8988T (cell line): ENCODE measurements around the gene CXCL11.
"Not testable (repeated sequence)": the region's sequence is repeated elsewhere in the genome, so short reads cannot be mapped to it uniquely, and the experiment has no call there.

Experiments used
- DNase-seq: peaks from one replicate; pipeline ENCODE4 v3.0.0; 2011

The CXCL11 gene

DNA sequence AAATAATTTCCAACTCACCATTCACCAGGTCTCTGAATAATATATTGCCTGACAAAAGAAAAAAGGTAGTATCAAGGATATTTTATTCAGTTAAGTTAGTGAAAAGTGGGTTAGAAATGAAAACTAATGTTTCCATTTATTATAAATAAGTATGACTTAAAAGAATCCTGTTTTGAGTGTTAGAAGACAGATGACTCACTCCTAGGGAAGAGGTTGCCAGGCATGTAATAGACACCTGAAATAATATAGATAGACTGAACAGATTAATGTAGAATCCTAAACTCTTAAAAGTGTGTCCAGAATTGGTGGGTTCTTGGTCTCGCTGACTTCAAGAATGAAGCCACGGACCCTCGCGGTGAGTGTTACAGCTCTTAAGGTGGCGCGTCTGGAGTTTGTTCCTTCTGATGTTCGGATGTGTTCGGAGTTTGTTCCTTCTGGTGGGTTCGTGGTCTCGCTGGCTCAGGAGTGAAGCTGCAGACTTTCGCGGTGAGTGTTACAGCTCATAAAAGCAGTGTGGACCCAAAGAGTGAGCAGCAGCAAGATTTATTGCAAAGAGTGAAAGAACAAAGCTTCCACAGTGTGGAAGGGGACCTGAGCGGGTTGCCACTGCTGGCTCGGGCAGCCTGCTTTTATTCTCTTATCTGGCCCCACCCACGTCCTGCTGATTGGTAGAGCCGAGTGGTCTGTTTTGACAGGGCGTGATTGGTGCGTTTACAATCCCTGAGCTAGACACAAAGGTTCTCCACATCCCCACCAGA is 6.5 kb upstream of the CXCL11 start:
- not testable (repeated sequence) for DNase-seq

- DNase-seq = no peak
Measured at GRCh38 chr4:76036855-76037254, 985 bp upstream of the CXCL11 start.

DNA sequence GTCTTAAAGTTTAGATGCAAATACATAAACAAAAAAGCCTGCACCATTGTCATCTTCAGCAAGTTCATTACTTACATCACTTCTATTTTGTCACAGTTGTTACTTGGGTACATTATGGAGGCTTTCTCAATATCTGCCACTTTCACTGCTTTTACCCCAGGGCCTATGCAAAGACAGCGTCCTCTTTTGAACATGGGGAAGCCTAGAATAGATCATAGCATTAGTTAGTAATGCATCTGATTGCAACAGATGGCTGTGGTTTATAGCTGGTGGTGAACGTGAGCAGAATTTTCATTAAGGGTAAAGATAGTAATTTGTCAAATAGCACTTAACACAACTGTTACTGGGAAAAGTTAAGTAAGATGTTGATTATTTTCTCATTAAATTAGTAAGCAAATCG is 729 bp downstream of the CXCL11 start:
- DNase-seq = no peak

- no peak for DNase-seq
Measured at GRCh38 chr4:76029300-76029699, 6.6 kb downstream of the CXCL11 start.

DNA sequence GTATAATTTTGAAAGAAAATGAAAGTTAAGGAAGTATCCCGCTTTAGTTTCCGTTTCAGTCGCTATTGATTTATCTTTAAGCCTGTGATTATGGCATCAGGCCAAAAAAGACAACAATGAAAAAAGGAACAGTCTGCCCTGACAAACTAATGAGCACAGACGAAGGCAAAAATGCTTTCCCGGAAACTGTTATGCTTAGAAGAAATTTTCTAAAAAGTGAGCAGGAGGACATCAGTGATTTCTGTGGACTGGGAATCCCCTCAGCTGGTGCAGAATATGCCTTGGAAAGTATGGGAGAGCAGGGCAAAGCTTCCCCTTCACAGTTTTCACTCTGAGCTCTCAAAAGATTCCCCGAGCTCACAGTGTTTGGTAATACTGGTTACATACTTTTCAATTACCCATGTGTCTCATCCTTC is 7.5 kb downstream of the CXCL11 start:
- no peak for DNase-seq

GRCh38 chr4:76024065-76024464 is 11.8 kb downstream of the CXCL11 start:
- no peak for DNase-seq

DNA sequence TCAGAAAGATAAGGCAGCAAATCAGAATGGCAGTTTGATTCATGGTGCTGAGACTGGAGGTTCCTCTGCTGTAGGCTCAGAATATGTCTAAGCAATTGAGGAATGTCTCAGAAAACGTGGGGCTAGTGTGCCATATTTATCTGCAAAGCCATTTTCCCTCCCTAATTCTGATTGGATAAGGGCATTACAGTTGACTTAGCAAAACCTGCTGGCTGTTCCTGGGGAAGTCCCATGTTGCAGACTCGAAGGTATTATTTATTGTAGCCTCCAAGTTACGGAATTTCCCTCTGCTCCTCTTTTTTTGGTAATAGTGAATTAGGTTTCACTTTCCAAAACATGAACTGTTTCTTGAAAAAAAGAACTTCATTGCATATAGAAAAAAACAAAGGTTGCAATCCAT is 12.5 kb downstream of the CXCL11 start, which contains the start of gene CXCL10:
TSS of gene CXCL10 (minus strand) at position 109 of the 400 bp plus-strand sequence. CDS start at position 43, 66 bp downstream.
- no peak for DNase-seq

GRCh38 chr4:76022677-76023076 is 13.2 kb downstream of the CXCL11 start:
- no peak for DNase-seq

- DNase-seq = no peak
Measured at GRCh38 chr4:76022031-76022430, 13.8 kb downstream of the CXCL11 start.

DNA sequence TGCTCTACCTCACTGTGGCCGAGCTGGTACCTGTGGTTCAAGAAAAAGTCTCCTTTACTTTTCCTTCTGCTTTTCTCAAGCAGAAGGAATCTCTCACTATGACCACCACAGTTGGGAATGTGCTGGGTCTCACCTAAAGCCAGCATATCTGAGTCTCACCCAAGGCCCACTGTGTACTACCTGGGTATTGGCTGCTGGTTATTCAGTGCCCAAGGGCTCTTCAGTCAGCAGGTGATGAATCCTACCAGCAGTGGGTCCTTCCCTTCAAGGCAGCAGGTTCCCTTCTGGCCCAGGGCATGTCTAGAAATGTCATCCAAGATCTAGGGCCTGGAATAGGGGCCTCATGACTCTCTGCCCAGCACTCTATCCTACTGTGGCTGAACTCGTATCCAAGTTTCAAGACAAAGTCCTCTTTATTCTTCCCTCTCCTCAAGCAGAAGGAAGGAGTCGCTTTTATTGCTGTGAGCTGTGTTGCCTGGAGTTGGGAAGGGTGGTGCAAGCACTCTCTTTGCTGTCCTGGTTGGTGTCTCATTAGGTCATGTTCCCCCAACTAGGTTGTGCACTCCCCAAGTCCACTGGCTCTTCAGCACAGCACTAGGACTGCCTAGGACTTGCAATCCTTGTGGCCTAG is 18.7 kb downstream of the CXCL11 start:
- no peak for DNase-seq

DNA sequence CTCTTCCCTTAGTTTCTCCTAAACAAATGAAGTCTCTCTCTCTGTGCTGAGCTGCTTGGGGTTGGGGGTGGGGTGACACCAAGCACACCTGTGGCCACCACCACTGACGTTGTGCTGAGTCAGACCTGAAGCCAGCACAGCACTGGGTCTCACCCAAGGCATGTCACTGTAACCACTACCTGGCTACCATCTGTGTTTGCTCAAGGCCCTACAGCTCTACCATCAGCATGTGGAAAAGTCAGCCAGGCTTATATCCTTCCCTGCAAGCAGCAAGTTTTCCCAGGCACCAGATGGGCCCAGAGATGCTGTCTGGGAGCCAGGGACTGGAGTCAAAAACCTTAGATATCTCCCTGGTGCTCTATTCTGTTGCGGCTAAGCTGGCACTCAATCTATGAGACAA is 19.5 kb downstream of the CXCL11 start:
- no peak for DNase-seq

GRCh38 chr4:76013540-76013939 is 22.3 kb downstream of the CXCL11 start:
- no peak for DNase-seq

GRCh38 chr4:76012388-76012801 is 23.5 kb downstream of the CXCL11 start:
- DNase-seq = no peak

DNA sequence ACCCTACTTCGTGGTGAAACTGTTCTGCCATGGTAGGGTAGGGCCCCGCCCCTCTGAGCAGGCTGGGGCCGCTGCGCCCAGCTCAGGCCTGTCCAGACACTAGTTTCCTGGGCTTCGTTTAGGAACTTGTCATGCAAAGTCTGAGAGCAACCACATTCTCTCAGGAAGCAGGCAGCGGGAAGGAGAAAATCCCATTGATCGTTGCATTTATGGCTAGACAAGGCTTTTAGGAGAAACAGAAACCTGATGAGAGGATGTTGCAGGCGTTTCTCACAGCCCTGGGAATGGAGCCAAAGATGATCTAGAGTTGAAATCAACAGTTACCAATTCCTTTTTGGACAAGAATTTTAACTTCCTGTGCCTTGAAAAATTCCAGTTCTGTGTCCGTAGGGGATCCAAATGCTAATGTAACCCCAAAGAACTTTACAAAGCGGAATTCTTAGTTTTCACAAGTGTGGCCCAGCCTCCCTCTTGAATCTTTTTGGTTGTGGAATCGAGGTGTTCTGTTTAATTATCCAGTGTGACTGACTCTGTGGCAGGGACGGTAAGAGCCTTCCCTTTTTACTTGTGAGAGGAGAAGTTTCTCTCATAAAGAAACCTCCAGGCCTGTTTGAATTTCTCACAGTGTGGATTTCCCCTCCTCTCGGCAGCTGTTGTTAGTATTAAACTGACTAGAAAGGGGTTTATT is 24.0 kb downstream of the CXCL11 start:
- DNase-seq = no peak

DNA sequence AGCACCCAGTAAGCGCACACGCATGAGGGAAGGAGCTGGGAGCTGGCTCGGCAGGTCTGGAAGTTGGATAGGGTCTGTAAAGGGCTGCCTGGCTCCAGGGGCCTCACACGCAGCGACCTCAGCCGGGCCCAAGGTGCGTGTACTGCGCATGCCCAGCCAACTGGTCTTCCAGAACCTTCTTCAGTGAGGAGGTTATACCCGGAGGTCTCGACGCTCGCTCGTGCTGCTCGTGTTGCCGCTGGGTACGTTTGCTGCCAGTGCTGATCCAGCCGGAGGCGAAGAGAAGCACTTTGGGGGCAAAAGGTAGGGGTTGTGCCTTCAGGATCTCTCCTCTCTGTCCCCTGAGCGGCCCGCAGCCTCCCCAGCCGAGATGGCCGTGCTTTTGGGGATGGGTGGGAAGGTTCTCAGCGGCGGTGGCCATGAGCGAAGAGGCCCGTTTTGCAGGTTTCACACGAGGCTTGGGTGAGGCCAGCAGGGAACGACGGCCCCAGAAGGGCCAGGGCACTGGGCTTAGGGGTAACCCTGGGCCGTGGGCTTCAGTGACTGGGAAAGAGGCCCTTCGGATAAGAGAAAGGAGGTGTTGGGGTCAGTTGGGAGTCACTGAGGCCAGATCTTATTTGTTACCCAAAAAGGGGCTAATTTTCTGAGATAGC is 24.7 kb downstream of the CXCL11 start:
- DNase-seq = no peak

DNA sequence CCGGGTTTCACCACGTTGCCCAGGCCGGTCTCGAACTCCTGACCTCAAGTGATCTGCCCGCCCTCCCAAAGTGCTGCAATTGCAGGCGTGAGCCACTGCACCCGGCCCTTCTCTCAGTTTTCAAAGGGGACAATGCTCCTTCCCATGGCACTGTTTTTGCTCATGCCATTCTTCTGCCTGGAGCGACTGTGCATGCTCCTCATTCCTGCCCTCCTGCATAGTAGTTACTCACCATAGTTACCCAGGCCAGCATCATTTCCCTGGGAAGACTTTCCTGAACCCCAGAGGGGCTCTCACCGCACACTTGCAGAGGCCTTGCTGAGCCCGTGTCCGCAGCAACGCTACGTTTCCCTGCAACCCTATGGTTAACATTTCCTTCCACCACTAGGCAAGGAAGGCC is 25.3 kb downstream of the CXCL11 start:
- DNase-seq = no peak

DNA sequence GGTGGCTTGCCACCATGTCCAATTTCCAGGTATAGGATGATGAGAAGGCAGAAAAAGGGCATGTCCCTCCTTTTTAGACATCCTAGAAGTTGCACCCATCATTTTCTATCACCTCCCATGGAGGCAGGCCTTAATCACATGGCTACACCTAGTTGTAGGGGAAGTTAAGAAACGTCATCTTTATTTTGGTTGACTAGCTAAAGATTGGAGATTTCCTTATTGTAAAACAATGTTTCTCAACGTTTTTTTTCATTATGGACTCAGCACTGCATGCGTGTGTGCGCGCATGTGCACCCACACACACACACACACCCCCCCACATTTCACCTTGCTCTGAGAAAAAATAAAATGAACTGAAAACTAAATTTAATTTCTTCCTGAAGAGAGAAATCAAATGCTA is 26.6 kb downstream of the CXCL11 start:
- DNase-seq = no peak

DNA sequence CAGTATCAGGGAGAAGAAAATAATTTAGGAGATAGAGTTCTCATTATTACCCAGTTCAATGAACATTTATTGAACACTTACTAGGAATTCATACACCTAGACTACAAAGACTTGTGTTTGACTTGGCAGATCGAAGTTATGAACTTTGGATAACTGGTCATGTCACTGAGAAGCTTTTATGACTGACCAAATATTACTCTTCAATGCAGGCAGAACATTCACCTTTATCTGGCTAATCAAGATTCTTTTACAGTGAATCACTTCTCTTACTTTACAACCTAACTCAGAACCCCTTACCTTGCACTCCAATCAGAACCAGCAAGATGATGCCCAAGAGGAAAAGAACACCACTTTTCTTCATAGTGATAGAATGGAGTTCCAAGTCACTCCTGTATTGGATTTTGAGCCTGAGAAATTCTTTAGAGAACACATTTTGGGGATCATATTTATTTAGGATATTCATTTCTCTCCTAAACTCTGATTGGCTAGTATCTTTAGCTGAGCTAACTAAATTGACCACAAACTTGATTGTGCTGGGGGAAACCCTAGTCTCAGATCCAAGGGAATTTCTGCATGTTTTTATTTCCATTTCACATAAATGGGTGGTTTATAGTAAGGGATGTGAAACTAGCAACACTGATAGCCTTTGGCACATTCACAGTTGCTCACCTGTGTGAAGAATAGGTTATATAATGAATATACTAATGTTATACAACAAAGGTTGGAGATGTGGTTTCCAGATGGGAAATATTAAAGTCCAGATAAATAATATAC is 28.6 kb downstream of the CXCL11 start, which contains the start of gene CXCL9:
TSS of gene CXCL9 (minus strand) at position 421 of the 774 bp plus-strand sequence. CDS start at position 361, 60 bp downstream.
- no peak for DNase-seq

DNA sequence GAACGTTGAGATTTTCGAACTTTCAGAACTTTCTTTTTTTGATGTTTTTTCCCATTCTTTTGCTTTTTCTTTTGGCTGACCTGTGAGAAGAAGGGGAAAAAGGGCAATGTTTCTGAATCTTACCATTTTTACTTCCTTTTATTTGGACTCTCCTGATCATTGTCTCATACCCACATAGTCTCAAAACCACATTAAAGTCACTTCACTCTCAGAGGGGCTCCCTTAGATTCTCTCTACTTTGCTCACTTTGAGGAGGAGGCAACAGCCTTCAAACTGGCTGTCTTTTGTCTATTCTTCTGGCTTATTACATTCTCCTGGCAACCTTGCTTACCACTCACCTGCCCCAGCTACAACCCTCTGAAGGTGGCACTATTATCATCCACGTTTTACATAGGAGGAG is 32.2 kb downstream of the CXCL11 start:
- no peak for DNase-seq

DNA sequence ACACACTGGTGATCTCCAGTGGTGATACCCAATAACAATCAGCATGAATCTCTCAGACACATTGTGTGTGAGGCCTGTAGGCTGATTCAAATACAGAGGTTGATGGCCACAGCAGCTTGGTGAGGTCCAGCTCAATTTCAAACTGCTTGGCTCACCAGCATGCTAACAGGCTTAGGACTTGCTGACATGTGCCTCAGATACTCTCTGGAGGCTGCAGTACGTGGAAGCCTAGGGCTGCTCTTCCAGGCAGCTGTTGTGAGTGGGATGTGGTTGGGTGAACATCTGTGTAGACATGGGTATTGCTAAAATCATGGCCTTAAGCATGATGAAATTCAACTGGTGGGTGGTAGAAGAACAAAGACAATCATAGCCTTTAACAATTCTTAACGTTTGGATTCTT is 32.8 kb downstream of the CXCL11 start:
- DNase-seq = no peak

DNA sequence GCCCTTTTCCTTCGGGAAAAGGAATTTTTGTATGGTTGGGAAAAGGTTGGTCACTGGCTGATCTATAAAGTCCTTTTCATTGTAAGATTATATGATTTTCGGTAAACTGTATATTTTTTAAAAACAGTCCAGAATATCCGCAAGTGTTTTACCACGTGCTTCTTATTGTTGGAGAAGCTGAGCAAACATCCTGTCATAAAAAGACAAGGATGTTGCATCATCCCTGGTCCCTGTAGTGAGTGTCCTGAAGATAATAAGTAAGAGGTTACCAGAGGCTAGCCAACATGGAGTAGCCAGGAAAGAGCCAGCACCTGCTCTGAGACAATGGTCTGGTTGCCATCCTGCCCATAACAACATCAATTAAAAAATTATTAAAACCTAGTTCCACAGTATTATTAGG is 33.7 kb downstream of the CXCL11 start:
- no peak for DNase-seq

DNA sequence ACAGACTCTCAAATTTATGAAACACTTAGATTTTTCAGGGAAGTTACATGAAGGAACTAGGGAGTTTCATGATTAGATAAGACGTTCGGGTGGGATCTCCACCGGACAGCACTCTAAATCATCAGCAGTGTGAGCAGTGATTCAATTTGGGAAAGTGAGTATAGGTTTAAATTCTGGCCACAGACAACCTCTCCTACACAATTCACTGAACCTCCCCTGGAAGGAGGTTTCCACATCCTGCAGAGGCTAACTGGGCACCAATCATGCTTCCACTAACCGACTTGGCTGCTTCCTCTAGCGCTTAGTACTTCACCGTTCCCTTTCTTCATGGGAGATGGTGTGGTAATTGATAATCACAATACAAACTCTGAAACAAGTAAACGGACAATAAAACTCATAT is 34.2 kb downstream of the CXCL11 start:
- DNase-seq = no peak

DNA sequence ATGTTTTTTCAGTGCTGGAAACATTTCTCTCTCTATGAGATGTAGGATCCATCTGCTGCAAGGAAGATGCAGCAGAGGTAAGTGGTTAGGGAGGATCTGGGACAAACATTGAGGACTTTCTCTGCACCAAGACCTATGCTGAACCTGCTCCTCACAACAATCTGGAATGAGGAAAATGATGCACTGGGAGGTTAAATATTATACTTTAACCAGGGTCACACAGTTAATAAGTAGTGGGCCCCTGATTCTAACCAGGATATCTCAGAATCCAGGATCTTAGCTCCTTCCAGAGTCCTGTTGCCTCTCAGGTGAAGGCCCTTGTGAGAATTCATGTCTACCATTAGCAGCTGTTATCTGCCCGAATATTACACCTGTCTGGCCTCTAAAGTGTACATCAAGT is 35.6 kb downstream of the CXCL11 start:
- no peak for DNase-seq
